NCI-H226 (cell line): ENCODE results near the gene MBD5.

ENCODE experiments used
- DNase-seq: peaks from one replicate; pipeline ENCODE4 v3.0.0-alpha.2; 2015

The MBD5 gene

DNA sequence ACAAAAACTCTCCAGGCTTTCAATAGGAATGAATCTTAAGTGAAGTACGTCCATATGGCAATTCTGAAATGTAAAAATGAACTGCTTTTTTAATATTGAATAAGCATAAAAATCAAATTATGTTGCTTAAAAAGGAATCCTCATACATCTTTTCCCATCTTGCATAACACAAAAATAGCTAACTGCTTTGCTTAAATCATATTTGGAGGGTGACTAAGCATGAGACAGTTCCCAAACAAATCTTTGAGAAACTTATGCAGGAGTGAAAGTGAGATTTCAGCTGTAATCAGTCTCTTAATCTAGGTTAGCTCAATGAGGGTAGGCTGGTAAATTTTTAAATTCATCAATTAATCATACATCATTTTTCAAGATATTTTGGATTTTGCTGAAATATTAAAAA, 111.5 kb downstream of the MBD5 start:
- DNase-seq: peak; percentile 59

DNA sequence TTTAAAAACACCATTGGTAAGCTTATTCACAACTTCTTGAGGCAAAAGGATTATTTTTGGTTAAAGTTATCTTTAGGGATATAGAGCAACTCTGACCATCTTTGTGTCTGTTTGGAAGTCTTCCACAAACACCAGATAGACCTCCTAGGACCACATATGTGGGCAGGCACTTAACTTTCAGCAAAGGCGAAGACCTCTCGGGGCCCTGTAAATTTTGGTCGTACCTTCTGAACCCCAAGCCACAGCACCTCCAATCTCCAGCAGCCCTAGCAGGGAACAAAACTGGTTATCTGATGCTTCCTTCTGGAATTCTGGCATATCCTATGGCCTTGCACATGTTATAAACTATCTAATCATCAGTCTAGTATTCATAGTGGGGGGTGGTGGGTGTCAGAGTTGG, 114.8 kb downstream of the MBD5 start:
- no peak for DNase-seq

DNA sequence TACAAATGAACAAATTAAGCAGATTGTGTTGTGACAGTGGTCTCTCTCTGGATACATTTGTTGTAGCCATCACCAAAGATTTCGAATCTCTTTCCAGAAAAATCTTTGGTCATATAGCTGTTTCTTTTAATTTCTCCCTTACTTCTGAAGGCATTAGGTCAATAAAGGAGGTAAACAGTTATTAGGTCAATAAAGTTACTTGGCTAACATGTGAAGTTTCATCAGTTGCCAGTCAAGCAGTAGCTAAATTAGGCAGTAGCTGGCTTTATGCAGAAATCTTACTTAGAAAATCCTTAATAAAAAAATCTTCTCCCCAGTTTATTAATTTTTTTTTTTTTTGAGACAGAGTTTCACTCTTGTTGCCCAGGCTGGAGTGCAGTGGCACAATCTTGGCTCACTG, 115.5 kb downstream of the MBD5 start:
- DNase-seq: no peak

DNA sequence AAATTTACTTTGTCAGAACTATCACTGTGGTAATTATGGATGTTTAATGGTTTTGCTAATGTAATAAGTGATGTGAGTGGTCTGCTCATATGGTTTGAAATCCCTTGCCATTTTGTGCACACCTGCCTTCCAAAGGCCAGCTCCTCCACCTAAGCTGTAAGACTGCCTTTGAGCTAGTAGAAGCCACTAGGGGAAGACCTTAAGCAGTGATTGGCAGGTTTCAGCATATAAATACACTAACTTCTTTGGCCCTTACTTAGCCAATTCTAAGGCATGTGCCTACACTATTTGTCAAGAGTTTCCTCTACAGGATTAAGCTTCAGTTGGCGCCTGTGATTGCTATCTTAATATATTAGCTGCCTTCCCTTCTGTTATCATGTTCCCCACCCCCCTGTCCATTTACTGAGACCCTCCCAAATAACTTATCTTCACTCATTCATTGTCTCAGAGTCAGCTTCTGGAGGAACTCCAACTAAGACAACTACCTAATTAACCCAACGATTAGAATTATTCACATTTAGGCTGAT, 141.1 kb downstream of the MBD5 start:
- no peak for DNase-seq

DNA sequence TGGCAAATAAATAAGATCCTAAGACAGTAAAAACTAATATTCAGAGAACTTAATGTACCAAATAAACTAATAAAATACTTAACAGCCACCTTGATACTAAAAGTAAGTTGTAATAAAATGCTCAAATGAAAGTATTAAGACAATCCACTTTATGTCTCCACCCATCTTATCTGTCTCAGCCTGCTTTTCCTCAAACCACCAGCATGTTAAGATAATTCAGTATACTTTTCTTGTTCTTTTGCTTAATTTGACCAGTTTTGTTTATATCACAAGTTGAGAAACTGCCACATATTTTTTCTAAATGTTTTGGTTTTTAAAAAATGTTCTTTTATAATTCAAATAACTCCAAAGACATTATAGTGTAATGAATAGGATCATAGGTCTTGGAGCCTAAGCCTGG, 142.0 kb downstream of the MBD5 start:
- no peak for DNase-seq

DNA sequence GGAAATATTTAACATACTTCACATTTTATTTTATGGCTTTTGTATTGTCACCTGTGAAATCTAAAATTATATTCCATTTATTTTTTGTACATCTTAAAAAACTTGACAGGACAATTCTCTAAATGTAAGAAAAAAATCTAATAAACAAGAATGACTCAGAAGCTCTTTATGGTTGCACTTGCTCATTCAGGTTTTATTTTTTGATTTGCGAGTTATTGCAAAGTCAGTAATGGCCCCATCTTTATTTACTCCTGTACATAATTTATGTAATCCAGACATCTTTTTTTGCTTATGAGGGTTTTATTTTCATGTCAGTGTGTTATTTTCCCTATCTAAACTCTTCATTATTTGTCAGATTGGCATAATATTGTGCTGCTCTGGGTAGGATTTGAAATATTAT, 145.1 kb downstream of the MBD5 start:
- DNase-seq: no peak

DNA sequence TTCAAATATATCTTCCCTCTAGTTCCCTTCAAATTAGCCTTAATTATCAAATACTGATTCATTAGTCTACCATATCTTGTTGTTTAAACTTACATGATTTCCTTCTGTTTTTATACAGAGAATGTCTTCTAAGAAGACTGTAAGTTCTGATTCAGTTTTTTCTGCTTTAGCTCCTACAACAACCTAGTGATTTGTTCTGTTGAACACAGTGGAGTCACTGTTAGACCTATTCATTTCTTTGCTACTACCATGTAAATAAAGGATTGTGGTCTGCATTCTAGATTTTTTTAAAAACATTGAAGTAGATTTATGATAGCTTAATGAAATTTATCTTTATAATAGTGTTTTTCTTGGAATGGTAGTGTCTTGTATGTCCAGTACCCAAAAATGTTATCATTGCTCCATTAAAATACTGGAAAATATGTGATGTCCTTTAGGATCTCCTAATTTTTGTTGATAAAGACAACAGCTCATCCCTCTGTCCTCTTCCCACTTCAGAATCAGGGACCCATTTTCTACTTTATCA, 146.4 kb downstream of the MBD5 start:
- DNase-seq: no peak

DNA sequence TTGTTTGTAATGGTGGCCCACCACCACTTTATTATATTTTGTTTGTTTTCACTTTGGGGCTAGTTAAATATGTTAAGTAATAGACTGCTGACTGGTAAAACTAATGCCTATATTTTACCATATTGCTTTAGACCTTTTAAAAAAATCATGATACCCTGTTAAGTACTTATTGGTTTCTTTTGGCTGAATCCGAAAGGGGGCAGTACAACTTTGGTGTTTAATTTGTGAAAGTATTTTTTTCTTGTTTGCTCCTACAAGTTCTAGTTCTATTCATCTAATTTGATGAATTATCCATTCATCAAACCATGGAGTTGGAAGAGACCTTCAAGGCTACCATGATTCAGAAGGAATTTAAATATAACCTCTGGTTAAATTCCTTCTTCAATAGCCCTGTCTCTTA, 147.0 kb downstream of the MBD5 start:
- DNase-seq: no peak

DNA sequence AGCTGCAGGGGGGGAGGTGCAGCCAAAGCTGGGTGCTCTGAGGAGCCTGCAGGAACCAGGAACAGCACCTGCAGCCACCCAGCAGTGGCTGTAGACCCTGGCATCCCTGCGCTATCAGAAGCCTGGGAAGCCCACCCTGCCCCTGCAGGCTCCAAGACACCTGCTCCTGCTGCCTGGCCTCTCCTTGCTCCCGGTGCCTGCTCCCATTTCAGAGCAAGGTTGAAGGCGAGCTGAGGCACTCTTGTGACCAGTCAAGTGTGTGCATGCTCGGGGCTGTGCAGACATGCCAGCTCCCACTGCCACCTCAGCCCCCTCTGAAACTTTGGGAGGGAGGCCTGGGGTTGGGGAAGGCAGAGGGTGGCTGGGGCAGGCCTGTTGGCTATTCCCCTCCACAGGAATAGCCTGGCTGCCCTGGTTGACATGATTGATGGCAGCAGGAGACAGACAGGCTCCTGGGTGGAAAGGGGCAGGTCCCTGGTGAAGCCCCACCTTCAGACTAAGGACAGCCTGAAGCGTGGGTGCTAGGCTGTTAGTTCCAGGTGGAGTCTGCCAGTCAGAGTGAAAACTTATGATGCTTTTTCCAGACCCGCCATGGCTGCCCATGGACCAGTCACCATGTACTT, 151.4 kb downstream of the MBD5 start:
- DNase-seq: no peak

DNA sequence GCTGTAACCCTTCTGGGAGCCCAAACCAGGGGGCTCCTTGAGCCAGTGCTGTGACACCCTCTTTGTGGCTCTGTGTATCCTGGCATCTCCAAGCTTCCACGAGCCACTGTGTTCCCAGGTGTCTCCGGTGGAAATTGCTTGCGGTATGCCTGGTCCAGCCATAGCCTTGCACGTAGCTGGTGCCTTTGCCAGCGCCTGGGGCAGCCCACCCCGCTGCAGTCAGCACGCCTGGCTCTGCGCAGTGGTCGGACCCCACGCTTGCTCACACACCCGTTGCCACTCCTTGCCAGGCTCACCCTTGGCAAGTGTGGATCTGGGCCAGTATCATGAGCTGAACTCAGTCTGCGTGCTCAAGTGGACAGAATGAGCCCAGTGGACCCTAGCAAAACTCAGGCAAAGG, 152.3 kb downstream of the MBD5 start:
- no peak for DNase-seq

DNA sequence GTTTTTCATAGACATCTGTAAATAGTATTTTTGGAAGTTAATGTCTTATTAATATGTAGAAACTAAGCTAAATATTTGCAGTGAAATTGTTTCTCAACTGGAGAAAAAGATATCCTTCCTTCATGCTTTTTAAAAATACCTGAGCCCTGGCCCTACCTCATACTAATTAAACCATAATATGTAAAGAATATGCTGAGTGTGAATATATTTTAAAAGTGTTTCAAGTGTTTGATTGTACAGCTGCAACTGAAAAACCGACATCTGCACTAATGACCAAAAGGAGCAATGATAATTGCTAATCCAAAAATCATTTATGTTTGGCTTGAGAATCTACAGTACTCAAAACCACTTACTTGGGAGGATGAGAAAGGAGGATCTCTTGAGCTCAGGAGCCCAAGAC, 156.7 kb downstream of the MBD5 start:
- no peak for DNase-seq

DNA sequence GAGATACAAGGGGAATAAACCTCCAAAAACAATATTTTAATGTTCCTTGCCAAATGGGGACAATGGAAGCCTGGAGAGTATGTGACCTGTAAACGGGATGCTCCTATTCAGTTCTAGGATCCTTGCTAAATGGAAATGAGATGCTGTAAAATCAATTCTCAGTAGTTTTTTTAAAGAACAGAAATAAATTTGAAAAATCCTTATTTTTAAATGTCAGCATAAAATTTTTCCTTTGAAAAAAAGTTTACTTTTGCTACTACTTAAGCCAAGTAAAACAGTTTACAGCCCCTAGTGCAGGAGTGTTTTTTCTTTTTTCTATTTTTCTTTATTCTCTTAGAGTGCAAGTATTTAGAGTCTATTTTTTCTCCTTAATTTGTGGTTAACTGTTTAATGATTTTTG, 158.8 kb downstream of the MBD5 start:
- no peak for DNase-seq

DNA sequence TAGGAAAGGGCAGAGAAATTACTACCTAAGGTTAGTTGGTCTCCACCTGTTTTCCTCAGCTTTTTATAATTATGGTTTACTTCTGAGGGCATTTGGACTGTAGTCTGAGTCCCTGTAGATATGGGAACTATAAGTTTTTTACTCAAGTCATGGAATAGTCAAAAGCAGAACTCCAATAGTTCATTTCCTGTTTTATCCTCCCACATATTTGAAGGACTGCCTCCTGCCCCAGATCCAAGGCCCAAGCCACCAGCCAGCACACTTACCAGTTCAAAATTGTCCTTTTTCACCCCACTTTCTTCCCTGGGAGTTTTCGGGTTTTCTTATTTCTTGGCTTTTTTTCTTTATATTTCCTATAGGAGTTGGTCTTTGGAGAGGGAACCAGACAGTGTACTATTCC, 164.1 kb downstream of the MBD5 start:
- DNase-seq: no peak

DNA sequence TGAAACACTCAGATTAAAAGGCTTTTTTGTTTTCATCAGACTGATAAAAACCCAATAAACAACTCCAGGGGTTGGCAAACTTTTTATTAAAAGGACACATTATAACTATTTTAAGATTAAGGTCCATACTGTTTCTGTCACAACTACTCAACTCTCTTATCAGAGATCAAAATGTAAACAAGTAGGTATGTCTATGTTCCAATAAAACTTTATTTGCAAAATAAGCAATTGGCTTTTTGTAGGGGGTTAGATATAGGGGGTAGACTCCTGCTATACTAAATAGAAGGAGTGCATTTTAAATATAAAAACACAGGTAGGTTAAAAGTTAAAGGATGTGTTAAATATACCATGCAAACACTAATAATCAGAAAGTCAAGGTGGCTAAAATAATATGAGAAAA, 174.0 kb downstream of the MBD5 start:
- DNase-seq: no peak

DNA sequence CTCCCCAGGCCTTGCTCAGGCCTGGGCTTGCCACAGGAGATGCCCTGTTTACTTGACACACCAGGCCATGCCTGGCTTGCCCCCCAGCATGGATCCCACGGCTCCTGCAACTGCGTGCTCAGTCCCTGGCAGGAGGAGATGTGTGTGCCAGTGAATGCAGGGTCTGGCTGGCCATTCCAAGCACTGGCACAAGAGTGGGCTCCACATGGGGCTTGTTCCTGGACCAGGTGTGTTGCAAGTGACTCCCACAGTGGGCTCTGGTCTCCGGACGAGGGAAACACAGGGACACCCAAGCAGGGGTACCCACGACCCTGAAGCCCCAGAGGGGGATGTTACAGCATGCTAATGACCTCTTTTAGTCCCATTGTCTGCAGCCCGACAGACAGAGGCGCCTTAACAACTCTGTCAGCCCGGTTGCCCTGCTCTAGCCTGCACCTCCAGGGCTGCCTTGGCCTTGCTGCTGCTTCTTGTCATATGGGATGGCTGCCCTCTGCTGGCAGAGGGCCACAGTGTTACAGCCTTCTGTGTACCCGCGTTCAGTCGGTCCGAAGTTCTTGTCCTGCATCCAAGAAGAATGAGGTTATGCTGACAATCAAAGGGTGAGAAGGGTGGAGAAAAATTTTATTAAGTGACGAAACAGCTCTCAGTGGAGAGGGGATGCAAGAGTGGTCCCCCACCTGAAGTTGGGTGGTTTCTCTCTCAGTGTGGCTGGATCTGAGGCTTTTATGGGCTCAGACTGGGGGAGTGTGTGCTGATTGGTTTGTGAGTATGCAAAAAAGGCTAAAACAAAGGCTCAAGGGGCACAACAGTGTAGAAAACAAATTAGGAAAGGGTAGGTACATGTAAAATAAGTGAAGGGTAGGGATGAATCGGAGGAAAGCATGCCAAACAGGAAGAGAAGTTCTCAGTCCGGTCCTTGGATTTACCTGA, 180.4 kb downstream of the MBD5 start:
- DNase-seq: peak; percentile 11

DNA sequence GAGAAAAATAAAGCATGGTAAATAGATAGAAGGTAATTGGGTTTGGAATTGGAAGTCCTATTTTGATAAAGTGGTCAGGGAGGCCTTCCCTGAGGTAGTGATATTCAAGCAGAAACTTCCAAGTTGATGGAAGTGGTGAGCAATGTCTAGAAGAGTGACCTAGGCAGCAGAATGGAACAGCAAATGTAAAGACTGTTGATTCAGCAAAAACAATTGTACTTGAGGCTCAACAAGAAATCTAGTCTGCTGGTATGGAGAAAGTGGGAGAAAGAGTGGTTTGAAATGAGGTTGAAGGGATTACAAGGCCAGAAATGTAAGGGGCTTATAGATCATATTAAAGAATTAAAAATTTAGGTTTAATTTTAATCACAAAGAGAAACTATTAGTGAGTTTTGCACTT, 181.3 kb downstream of the MBD5 start:
- no peak for DNase-seq

DNA sequence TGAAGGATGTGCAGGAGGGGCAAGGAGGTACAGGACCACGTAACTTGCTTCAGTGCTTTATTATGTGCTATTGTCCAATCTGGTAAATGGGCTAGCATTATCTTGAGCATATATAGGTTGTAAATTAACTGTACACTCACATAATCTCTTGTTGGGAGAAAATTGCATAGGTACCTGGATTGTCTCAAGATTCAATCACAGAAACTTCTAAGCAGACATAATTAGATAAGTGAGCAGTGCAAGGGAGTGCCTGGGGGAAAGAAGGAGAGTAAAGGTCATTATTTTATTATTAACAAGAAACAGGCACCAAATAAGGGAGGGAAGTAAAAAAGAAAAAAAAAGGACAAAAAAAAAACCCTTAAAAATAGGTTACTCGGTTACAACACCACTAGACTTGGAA, 186.2 kb downstream of the MBD5 start:
- DNase-seq: no peak

DNA sequence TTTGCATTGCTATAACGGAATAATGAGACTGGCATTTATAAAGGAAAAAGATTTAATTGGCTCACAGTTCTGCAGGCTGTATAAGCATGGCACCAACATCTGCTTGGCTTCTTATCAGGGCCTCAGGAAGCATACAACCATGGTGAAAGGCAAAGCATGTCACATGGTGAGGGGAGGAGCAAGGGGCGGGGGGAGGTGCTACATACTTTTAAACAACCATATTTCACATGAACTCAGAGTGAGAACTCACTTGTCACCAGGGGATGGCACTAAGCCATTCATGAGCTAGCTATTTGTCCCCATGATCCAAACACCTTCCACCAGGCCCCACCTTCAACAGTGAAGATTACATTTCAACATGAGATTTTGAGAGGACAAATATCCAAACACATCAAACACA, 188.7 kb downstream of the MBD5 start:
- DNase-seq: no peak

DNA sequence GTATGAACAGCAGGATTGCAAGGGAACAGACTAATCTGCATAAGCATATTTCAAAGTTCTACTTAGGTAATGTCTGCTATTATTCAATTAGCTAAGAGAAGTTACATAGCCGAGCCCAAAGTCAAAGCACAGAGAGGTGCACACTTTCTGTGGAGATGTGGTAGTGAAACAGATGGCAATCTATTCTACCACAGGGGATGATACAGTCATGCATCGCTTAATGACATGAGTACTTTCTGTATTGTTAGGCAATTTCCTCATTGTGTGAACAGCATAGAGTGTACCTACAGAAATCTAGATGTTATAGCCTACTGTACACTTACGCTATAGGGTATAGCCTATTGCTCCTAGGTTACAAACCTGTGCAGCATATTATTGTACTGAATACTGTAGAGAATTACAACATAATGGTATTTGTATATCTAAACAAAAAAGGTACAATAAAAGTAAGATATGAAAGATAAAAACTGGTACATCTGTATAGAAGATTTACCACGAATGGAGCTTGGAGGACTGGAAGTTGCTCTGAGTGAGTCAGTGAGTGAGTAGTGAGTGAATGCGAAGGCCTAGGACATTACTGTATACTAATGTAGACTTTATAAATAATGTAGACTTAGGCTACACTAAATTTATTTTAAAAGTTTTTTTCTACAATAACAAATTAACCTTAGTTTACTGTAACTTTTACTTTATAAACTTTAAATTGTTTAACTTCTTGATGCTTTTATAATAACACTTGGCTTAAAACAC, 197.6 kb downstream of the MBD5 start:
- no peak for DNase-seq

DNA sequence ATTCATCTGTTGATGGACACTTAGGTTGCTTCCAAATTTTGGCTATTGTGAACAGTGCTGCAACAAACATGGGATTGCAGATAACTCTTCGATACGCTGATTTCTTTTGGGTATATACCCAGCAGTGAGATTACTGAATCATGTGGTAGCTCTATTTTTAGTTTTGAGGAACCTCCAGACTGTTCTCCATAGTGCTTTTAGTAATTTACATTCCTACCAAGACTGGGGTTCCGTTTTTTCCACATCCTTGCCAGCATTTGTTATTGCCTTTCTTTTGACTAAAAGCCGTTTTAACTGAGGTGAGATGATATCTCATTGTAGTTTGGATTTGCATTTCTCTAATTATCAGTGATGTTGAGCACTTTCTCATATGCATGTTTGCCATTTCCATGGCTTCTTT, 200.3 kb downstream of the MBD5 start:
- DNase-seq: no peak

DNA sequence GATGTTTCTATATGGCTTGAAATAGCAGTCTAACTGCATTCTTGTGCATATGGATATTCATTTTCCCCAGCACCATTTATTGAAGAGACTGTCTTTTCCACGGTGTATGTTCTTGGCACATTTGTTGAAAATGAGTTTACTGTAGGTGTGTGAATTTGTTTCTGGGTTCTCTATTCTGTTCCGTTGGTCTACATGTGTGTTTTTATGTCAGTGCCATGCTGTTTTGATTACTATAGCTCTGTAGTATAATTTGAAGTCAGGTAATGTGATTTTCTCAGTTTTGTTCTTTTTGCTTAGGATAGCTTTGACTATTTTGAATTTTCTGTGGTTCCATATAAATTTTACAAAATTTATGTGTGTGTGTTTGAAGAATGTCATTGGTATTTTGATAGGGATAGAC, 201.0 kb downstream of the MBD5 start:
- no peak for DNase-seq

DNA sequence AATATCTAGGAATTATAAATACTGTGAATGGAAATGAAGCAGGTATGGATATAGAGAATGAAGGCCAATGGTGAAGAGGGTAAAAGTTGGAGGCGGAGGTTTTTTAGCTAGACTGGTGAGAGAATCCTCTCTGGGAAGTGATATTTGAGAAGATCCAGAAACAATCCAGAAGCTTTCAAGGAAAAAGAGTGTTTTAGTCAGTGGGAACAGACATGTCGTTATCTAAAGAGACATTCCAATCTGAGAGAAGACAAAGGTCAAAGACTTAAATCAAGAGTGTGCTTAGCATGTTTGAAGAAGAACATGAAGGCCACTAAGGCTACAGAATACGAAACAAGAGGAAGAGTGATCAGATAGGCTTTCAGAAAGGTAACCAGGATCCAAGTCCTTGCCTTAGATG, 211.0 kb downstream of the MBD5 start:
- DNase-seq: no peak

DNA sequence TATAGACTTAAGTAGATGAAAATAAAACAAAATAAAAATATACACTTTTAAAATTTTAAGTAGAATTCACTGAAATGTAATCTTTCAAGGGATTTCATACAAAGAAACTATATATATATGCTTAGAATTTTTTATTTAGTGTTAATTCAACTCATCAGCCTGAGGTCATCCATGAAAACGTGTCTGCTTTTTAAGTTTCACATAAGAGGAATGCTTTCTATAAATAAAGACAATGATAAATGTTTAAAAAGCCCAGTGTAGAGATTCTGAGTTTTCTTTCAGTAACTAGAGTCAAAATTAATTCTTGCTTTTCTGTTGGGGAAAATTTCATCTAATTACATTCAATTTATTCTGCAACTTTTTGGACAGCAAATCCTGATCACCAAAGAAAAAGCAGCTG, 213.3 kb downstream of the MBD5 start:
- DNase-seq: no peak

DNA sequence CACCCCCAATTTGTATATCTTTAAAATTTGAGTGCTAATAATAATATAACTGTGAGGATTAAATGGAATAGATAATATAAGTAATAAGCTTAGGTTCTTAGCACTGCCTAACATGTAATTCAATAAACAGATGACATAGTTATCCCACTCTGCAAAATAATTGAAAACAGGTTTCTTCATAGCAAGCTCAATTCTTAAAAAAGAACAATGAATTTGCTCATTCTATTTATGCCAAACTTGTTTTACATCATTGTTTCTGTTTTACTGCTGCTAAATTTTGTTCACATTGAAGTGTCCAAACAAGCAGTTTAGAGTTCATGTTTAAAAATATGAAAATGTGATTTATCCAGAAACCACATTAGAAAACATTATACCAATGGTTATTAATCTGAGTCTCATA, 217.0 kb downstream of the MBD5 start:
- no peak for DNase-seq
